ENCODE data around the gene LYST. TPM values are rescaled to one million over a fixed set of nuclear protein-coding genes. Genes with fewer than 3 reads are reported as not detected.
A peak's percentile ranks its signal among the peaks of the same experiment; 100 is the strongest.

The LYST gene
- total RNA-seq, 1 experiment from 2014 or later = 23.9 TPM

- Mint-ChIP-seq H3K27ac (ENCODE audit: low read depth, unreplicated experiment) (no peak overlapping the region), H3K27me3 (ENCODE audit: insufficient read depth, unreplicated experiment) (no peaks in the 10 kb centered on the region), H3K4me3 (ENCODE audit: unreplicated experiment) (no peak overlapping the region), H3K4me1 (ENCODE audit: insufficient read depth, unreplicated experiment) (peaks cover 6% of the 10 kb centered on the region), H3K36me3 (ENCODE audit: insufficient read depth, unreplicated experiment) (peaks cover 6% of the 10 kb centered on the region), H3K9me3 (ENCODE audit: unreplicated experiment) (no peaks in the 10 kb centered on the region)
- POLR2A ChIA-PET = interaction anchor here (1.0 kb wide), 1 partner anchor 20 kb away, joined by 3 read pairs; no protein-coding TSS in a partner anchor
- BruUV-seq (replicated peaks) = no TSS peak
- no peak for DNase-seq (ENCODE audit: unreplicated experiment)
- intact Hi-C loops (cut with micrococcal nuclease) = no loop called here
- TF ChIP-seq, protein P1, sequence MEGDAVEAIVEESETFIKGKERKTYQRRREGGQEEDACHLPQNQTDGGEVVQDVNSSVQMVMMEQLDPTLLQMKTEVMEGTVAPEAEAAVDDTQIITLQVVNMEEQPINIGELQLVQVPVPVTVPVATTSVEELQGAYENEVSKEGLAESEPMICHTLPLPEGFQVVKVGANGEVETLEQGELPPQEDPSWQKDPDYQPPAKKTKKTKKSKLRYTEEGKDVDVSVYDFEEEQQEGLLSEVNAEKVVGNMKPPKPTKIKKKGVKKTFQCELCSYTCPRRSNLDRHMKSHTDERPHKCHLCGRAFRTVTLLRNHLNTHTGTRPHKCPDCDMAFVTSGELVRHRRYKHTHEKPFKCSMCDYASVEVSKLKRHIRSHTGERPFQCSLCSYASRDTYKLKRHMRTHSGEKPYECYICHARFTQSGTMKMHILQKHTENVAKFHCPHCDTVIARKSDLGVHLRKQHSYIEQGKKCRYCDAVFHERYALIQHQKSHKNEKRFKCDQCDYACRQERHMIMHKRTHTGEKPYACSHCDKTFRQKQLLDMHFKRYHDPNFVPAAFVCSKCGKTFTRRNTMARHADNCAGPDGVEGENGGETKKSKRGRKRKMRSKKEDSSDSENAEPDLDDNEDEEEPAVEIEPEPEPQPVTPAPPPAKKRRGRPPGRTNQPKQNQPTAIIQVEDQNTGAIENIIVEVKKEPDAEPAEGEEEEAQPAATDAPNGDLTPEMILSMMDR (IDR thresholded peaks at IDR 0.05; ENCODE audit: unreplicated experiment) = no peak
- CTCF ChIA-PET = interaction anchor here (0.7 to 1.8 kb wide), 6 partner anchors 10 to 137 kb away, joined by 3 to 10 read pairs (median 7); partner anchors contain the start of gene LYST
Observed at GRCh38 chr1:235835226-235835625, 31.5 kb downstream of the LYST start.

- H3K27ac Mint-ChIP-seq (ENCODE audit: low read depth, unreplicated experiment) = no peak overlapping the region
- H3K4me1 Mint-ChIP-seq (ENCODE audit: insufficient read depth, unreplicated experiment) = peaks cover 6% of the 10 kb centered on the region
- POLR2A ChIA-PET = interaction anchor here (1.0 to 1.2 kb wide), 3 partner anchors 13 to 33 kb away, joined by 3 to 5 read pairs (median 3); no protein-coding TSS in a partner anchor
- no peaks in the 10 kb centered on the region for H3K27me3 Mint-ChIP-seq (ENCODE audit: insufficient read depth, unreplicated experiment)
- DNase-seq (ENCODE audit: unreplicated experiment) = no peak
- intact Hi-C loops (cut with micrococcal nuclease) = no loop called here
- peaks cover 6% of the 10 kb centered on the region for H3K36me3 Mint-ChIP-seq (ENCODE audit: insufficient read depth, unreplicated experiment)
- H3K4me3 Mint-ChIP-seq (ENCODE audit: unreplicated experiment) = no peak overlapping the region
- H3K9me3 Mint-ChIP-seq (ENCODE audit: unreplicated experiment) = no peaks in the 10 kb centered on the region
- BruUV-seq (replicated peaks) = no TSS peak
- TF ChIP-seq, protein P1 (IDR thresholded peaks at IDR 0.05; ENCODE audit: unreplicated experiment) = no peak
- CTCF ChIA-PET = interaction anchor here (0.6 to 5.8 kb wide), 7 partner anchors 9 to 459 kb away, joined by 3 to 69 read pairs (median 6); no protein-coding TSS in a partner anchor
Observed at GRCh38 chr1:235834620-235835019, 32.1 kb downstream of the LYST start.

GRCh38 chr1:235832011-235832410 is 34.7 kb downstream of the LYST start:
- intact Hi-C loops (cut with micrococcal nuclease) = no loop called here
- Mint-ChIP-seq H3K4me3 (ENCODE audit: unreplicated experiment) (no peak overlapping the region), H3K9me3 (ENCODE audit: unreplicated experiment) (no peaks in the 10 kb centered on the region), H3K27ac (ENCODE audit: low read depth, unreplicated experiment) (no peak overlapping the region), H3K4me1 (ENCODE audit: insufficient read depth, unreplicated experiment) (peaks cover 6% of the 10 kb centered on the region), H3K36me3 (ENCODE audit: insufficient read depth, unreplicated experiment) (peaks cover 14% of the 10 kb centered on the region), H3K27me3 (ENCODE audit: insufficient read depth, unreplicated experiment) (no peaks in the 10 kb centered on the region)
- ChIA-PET CTCF (interaction anchor here (0.5 to 5.8 kb wide), 8 partner anchors 11 to 186 kb away, joined by 3 to 69 read pairs (median 4); no protein-coding TSS in a partner anchor), POLR2A (interaction anchor here (0.9 to 1.6 kb wide), 3 partner anchors 16 to 34 kb away, joined by 3 read pairs; no protein-coding TSS in a partner anchor)
- TF ChIP-seq, protein P1 (IDR thresholded peaks at IDR 0.05; ENCODE audit: unreplicated experiment) = no peak
- no peak for DNase-seq (ENCODE audit: unreplicated experiment)
- no TSS peak for BruUV-seq (replicated peaks)

GRCh38 chr1:235831148-235831547 is 35.6 kb downstream of the LYST start:
- DNase-seq (ENCODE audit: unreplicated experiment) = peak; percentile 40
- peaks cover 6% of the 10 kb centered on the region for H3K4me1 Mint-ChIP-seq (ENCODE audit: insufficient read depth, unreplicated experiment)
- no peaks in the 10 kb centered on the region for H3K9me3 Mint-ChIP-seq (ENCODE audit: unreplicated experiment)
- no peak overlapping the region for H3K4me3 Mint-ChIP-seq (ENCODE audit: unreplicated experiment)
- POLR2A ChIA-PET = interaction anchor here (1.4 to 2.2 kb wide), 2 partner anchors 10 to 34 kb away, joined by 4 to 7 read pairs; no protein-coding TSS in a partner anchor
- TF ChIP-seq, protein P1 (IDR thresholded peaks at IDR 0.05; ENCODE audit: unreplicated experiment) = no peak
- intact Hi-C loops (cut with micrococcal nuclease) = no loop called here
- no peaks in the 10 kb centered on the region for H3K27me3 Mint-ChIP-seq (ENCODE audit: insufficient read depth, unreplicated experiment)
- peaks cover 14% of the 10 kb centered on the region for H3K36me3 Mint-ChIP-seq (ENCODE audit: insufficient read depth, unreplicated experiment)
- no peak overlapping the region for H3K27ac Mint-ChIP-seq (ENCODE audit: low read depth, unreplicated experiment)
- CTCF ChIA-PET = interaction anchor here (0.5 to 5.8 kb wide), 8 partner anchors 12 to 231 kb away, joined by 3 to 69 read pairs (median 3); no protein-coding TSS in a partner anchor
- no TSS peak for BruUV-seq (replicated peaks)
